Measurements from ENCODE around the gene FPR3. TPM values are rescaled to one million over a fixed set of nuclear protein-coding genes. Genes with fewer than 3 reads are reported as not detected.

FPR3 gene
- polyA plus RNA-seq, 1 of the 3 experiments (the other 2 are of a cell fraction): 0.02 TPM

GRCh38 chr19:51824281-51825005 lies 29.5 kb downstream of the FPR3 start:
- CTCF ChIA-PET: no interaction called here
- TF ChIP-seq TEAD4 (IDR thresholded peaks at IDR 0.05; ENCODE audit: borderline replicate concordance, insufficient read depth) (no peak), USF2 (IDR thresholded peaks at IDR 0.05; ENCODE audit: borderline replicate concordance, low read depth, low read length) (no peak), RXRA (IDR thresholded peaks at IDR 0.05; ENCODE audit: borderline replicate concordance, low read depth) (no peak), USF1 (IDR thresholded peaks at IDR 0.05; ENCODE audit: borderline replicate concordance, low read depth) (no peak), IRF3 (IDR thresholded peaks at IDR 0.05; ENCODE audit: low read depth, low read length) (no peak), GATA2 (CRISPR knock-in tag; IDR thresholded peaks at IDR 0.05) (no peak), MAX (IDR thresholded peaks at IDR 0.05; ENCODE audit: low read depth) (no peak), TCF12 (IDR thresholded peaks at IDR 0.05) (no peak), NRF1 (IDR thresholded peaks at IDR 0.05; ENCODE audit: low read depth, low read length) (no peak), MEF2A (IDR thresholded peaks at IDR 0.05; ENCODE audit: borderline replicate concordance, low read depth) (no peak), EP300 (IDR thresholded peaks at IDR 0.05; ENCODE audit: borderline replicate concordance in 1 of 2, low read depth in 1 of 2, low read length in 1 of 2) (no peak), FOSL2 (IDR thresholded peaks at IDR 0.05; ENCODE audit: borderline replicate concordance, low read depth) (no peak), POLR2AphosphoS5 (IDR thresholded peaks at IDR 0.05; ENCODE audit: low read depth, low read length) (no peak), FOXM1 (IDR thresholded peaks at IDR 0.05; ENCODE audit: low read depth) (no peak)
- TF ChIP-seq, protein P1, sequence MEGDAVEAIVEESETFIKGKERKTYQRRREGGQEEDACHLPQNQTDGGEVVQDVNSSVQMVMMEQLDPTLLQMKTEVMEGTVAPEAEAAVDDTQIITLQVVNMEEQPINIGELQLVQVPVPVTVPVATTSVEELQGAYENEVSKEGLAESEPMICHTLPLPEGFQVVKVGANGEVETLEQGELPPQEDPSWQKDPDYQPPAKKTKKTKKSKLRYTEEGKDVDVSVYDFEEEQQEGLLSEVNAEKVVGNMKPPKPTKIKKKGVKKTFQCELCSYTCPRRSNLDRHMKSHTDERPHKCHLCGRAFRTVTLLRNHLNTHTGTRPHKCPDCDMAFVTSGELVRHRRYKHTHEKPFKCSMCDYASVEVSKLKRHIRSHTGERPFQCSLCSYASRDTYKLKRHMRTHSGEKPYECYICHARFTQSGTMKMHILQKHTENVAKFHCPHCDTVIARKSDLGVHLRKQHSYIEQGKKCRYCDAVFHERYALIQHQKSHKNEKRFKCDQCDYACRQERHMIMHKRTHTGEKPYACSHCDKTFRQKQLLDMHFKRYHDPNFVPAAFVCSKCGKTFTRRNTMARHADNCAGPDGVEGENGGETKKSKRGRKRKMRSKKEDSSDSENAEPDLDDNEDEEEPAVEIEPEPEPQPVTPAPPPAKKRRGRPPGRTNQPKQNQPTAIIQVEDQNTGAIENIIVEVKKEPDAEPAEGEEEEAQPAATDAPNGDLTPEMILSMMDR (IDR thresholded peaks at IDR 0.05): no peak
- TF ChIP-seq, protein P2, sequence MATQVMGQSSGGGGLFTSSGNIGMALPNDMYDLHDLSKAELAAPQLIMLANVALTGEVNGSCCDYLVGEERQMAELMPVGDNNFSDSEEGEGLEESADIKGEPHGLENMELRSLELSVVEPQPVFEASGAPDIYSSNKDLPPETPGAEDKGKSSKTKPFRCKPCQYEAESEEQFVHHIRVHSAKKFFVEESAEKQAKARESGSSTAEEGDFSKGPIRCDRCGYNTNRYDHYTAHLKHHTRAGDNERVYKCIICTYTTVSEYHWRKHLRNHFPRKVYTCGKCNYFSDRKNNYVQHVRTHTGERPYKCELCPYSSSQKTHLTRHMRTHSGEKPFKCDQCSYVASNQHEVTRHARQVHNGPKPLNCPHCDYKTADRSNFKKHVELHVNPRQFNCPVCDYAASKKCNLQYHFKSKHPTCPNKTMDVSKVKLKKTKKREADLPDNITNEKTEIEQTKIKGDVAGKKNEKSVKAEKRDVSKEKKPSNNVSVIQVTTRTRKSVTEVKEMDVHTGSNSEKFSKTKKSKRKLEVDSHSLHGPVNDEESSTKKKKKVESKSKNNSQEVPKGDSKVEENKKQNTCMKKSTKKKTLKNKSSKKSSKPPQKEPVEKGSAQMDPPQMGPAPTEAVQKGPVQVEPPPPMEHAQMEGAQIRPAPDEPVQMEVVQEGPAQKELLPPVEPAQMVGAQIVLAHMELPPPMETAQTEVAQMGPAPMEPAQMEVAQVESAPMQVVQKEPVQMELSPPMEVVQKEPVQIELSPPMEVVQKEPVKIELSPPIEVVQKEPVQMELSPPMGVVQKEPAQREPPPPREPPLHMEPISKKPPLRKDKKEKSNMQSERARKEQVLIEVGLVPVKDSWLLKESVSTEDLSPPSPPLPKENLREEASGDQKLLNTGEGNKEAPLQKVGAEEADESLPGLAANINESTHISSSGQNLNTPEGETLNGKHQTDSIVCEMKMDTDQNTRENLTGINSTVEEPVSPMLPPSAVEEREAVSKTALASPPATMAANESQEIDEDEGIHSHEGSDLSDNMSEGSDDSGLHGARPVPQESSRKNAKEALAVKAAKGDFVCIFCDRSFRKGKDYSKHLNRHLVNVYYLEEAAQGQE (IDR thresholded peaks at IDR 0.05; ENCODE audit: low read depth, low read length): no peak
- TF ChIP-seq, protein P3, sequence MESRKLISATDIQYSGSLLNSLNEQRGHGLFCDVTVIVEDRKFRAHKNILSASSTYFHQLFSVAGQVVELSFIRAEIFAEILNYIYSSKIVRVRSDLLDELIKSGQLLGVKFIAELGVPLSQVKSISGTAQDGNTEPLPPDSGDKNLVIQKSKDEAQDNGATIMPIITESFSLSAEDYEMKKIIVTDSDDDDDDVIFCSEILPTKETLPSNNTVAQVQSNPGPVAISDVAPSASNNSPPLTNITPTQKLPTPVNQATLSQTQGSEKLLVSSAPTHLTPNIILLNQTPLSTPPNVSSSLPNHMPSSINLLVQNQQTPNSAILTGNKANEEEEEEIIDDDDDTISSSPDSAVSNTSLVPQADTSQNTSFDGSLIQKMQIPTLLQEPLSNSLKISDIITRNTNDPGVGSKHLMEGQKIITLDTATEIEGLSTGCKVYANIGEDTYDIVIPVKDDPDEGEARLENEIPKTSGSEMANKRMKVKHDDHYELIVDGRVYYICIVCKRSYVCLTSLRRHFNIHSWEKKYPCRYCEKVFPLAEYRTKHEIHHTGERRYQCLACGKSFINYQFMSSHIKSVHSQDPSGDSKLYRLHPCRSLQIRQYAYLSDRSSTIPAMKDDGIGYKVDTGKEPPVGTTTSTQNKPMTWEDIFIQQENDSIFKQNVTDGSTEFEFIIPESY (IDR thresholded peaks at IDR 0.05; ENCODE audit: borderline replicate concordance, low read depth): no peak
- TF ChIP-seq, protein P4, sequence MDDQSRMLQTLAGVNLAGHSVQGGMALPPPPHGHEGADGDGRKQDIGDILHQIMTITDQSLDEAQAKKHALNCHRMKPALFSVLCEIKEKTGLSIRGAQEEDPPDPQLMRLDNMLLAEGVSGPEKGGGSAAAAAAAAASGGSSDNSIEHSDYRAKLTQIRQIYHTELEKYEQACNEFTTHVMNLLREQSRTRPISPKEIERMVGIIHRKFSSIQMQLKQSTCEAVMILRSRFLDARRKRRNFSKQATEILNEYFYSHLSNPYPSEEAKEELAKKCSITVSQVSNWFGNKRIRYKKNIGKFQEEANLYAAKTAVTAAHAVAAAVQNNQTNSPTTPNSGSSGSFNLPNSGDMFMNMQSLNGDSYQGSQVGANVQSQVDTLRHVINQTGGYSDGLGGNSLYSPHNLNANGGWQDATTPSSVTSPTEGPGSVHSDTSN (IDR thresholded peaks at IDR 0.05): no peak
- POLR2A ChIA-PET: no interaction called here

More at GRCh38 chr19:51824281-51825005, 29.5 kb downstream of the FPR3 start:
- Histone ChIP-seq H3K4me2 (no peak overlapping the region), H3K4me3 (ENCODE audit: low read depth in 2 of 2, low read length in 1 of 2) (no peak overlapping the region), H3F3A (replicated peaks; ENCODE audit: insufficient read depth) (no peaks in the 10 kb centered on the region), H3K27me3 (ENCODE audit: insufficient read depth) (no peaks in the 10 kb centered on the region), H3K9me2 (no peaks in the 10 kb centered on the region), H3K4me1 (ENCODE audit: control insufficient read depth in 1 of 2, insufficient read depth in 2 of 2, low read depth in 1 of 2, low read length in 1 of 2) (no peaks in the 10 kb centered on the region; a peak in 1 of 4 replicates), H3K27ac (ENCODE audit: low read depth in 2 of 2, low read length in 1 of 2) (no peak overlapping the region), H3K9me3 (peaks cover 4% of the 10 kb centered on the region), H4K20me1 (ENCODE audit: insufficient read depth) (no peaks in the 10 kb centered on the region), H3K79me2 (ENCODE audit: insufficient read depth) (no peaks in the 10 kb centered on the region), H3K36me3 (replicated peaks in 1 of 2; ENCODE audit: control insufficient read depth in 1 of 2, insufficient read depth in 2 of 2, low read length in 1 of 2) (peaks cover 0 to 4% of the 10 kb centered on the region in 2 experiments), H2AFZ (ENCODE audit: low read depth) (no peak overlapping the region), H3K9ac (no peak overlapping the region)
- no peak for DNase-seq
- WGBS (ENCODE audit: low lambda C conversion rate): 2% methylated on average over 13 of the region's 13 CpGs

Measured in SK-N-SH (cell line).